Testis (tissue), 3 donors: ENCODE measurements around the gene UBAC2. TPM values are rescaled to one million over a fixed set of nuclear protein-coding genes. Genes with fewer than 3 reads are reported as not detected.

ENCODE experiments used
- DNase-seq: peaks from one replicate; pipeline ENCODE4 v3.0.0-alpha.2; 2019
- H3K27ac ChIP-seq, 2 donors: fragments of 200-600 bp; sonication (generic); one replicate each; pipeline ENCODE4 v1.5.1; 2019
- H3K27me3 ChIP-seq: fragments of 200-600 bp; sonication (generic); one replicate; pipeline ENCODE4 v1.5.1; 2019
- H3K36me3 ChIP-seq: fragments of 200-600 bp; sonication (generic); one replicate; pipeline ENCODE4 v1.5.1; 2017; ENCODE audit warnings: low read depth; ENCODE audit errors: missing control alignments
- H3K4me1 ChIP-seq: fragments of 200-600 bp; sonication (generic); one replicate; pipeline ENCODE4 v1.5.1; 2019
- H3K4me3 ChIP-seq, 2 donors: fragments of 200-600 bp; sonication (generic); one replicate each; pipeline ENCODE4 v1.5.1; 2017 to 2019
- H3K9me3 ChIP-seq: fragments of 200-600 bp; sonication (generic); one replicate; pipeline ENCODE4 v1.5.1; 2017
- POLR2A ChIP-seq: fragments of 450-650 bp; IDR thresholded peaks from one replicate; pipeline ENCODE4 v1.6.1; 2017; ENCODE audit warnings: antibody characterized with exemption, mild to moderate bottlenecking, moderate library complexity
- WGBS, 2 donors: methylation state at CpG; one replicate each; pipeline ENCODE4 v1.1.5; 2018; 5-methylcytosine and 5-hydroxymethylcytosine counted together
- intact Hi-C: fragments of 100-400 bp; cut with DNase I; formaldehyde crosslinking; loops from one replicate; pipeline ENCODE4 v1.15.1; 2023; ENCODE audit warnings: low total_unique reads
- polyA plus RNA-seq: library from polyadenylated mRNA; stranded (reverse); fragments of 350-450 nt; fragmentation: Illumina TruSeq; extraction: RNeasy Lipid Tissue Mini Kit (QIAGEN cat#74804); gene quantifications from one replicate; pipeline ENCODE4 v1.2.3, GENCODE V29; 2014; ENCODE audit warnings: low read depth, low replicate concordance; ENCODE audit not compliant: insufficient read depth
- total RNA-seq, 2 donors: library from RNA; depleted of rRNA; stranded (reverse); fragments of >200 nt; gene quantifications; one replicate each; pipeline ENCODE4 v1.2.3, GENCODE V29; 2016
- TF ChIP-seq, protein P1 (sequence below), 3 experiments: fragments of 450-650 bp in 2 of 3; fragments of 200-600 bp in 1 of 3; sonication (generic) in 1 of 3; IDR thresholded peaks; one replicate each; pipeline ENCODE4 v1.5.1; 2016 to 2019; ENCODE audit warnings: antibody characterized with exemption in 3 of 3, mild to moderate bottlenecking in 2 of 3, moderate library complexity in 1 of 3

Gene UBAC2
- total and polyA plus RNA-seq, 3 donors from 2014 or later, result 85.5 to 147 (median 93.0) TPM

DNA sequence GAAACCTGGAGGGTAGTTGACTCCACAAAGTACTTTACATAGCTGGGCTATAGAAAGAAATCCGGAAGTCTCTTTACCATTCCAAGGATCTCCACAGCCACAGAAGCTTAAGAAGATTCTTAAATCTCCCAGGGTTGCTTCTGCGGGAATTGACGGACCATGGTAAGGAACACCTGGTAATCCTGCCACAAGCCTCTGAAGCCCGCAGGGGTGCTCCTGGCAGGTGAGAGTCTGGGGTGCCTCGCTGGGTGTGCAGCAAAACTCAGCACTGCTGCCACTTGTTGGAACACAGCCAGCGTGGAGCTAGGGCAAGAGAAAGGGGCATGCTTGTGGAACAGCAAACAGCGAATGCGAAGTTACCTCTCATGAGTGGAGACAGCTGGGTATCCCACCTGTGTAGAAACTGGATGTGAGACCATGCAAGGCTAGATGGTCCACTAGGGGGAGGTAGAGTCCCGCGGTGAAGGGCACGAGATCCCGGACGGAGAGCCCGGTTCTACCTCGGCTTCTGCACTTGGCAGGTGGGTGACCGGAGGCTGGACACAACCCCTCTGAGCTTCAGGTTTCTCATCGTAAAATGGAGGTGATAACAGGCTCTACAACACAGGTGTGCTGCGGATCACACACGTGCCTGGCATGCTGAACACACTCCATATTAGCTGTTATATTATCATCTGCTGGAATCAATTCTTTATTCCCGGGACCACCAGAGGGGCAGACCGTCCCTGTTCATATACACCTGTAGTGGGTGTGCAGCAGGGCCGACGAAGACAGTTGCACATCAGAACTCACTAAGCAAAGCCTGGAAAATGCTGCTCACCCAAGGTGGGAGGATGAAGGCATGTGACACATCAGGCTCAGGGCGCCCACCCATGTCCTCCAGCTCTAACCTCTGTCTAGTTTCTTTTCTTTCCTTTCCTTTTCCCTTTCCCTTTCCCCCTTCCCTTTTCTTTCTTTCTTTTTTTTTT is 24.1 kb upstream of the UBAC2 start:
- Histone ChIP-seq H3K27ac (no peak overlapping the region), H3K9me3 (no peaks in the 10 kb centered on the region), H3K36me3 (no peaks in the 10 kb centered on the region), H3K4me1 (no peaks in the 10 kb centered on the region), H3K27me3 (no peaks in the 10 kb centered on the region), H3K4me3 (no peak overlapping the region)
- DNase-seq, result peak; percentile 85
- intact Hi-C loops, result loop anchor here (5.0 to 10.0 kb wide), 2 partner anchors 96 to 258 kb away; no protein-coding TSS in a partner anchor
- TF ChIP-seq, protein P1, sequence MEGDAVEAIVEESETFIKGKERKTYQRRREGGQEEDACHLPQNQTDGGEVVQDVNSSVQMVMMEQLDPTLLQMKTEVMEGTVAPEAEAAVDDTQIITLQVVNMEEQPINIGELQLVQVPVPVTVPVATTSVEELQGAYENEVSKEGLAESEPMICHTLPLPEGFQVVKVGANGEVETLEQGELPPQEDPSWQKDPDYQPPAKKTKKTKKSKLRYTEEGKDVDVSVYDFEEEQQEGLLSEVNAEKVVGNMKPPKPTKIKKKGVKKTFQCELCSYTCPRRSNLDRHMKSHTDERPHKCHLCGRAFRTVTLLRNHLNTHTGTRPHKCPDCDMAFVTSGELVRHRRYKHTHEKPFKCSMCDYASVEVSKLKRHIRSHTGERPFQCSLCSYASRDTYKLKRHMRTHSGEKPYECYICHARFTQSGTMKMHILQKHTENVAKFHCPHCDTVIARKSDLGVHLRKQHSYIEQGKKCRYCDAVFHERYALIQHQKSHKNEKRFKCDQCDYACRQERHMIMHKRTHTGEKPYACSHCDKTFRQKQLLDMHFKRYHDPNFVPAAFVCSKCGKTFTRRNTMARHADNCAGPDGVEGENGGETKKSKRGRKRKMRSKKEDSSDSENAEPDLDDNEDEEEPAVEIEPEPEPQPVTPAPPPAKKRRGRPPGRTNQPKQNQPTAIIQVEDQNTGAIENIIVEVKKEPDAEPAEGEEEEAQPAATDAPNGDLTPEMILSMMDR (IDR thresholded peaks at IDR 0.05), result peak; percentile 65 to 85 (median 72)
- TF ChIP-seq POLR2A, result no peak
- 14 to 25% methylated on average over 23 to 24 of the region's 24 CpGs for WGBS, 2 donors

DNA sequence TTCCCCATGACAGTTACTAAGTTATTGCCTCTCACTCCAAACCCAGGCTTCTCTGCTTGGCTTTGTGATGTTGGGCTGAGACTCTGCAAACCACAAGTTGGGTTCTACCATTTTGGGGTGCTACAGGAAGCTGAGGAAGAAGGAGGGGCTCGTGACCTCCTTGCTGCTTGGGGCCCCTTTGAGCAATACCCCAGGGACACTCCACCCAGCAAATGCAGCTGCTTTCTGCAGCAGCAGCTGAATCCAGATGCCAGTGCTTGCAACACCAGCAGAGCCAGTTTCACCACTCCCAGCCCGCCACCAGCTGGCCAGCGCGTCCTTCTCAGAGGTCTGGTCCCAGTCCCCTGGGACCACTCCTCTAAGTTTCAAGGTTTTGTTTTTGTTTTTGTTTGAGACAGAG is 22.0 kb upstream of the UBAC2 start:
- Histone ChIP-seq H3K4me3 (no peak overlapping the region), H3K9me3 (no peaks in the 10 kb centered on the region), H3K36me3 (no peaks in the 10 kb centered on the region), H3K27ac (no peak overlapping the region), H3K4me1 (no peaks in the 10 kb centered on the region), H3K27me3 (no peaks in the 10 kb centered on the region)
- no peak for TF ChIP-seq POLR2A
- TF ChIP-seq, protein P1 (IDR thresholded peaks at IDR 0.05), result no peak
- WGBS, 2 donors, result 81 to 90% methylated on average over 4 of the region's 4 CpGs
- intact Hi-C loops, result loop anchor here (5.0 to 10.0 kb wide), 2 partner anchors 94 to 256 kb away; no protein-coding TSS in a partner anchor
- DNase-seq, result no peak

DNA sequence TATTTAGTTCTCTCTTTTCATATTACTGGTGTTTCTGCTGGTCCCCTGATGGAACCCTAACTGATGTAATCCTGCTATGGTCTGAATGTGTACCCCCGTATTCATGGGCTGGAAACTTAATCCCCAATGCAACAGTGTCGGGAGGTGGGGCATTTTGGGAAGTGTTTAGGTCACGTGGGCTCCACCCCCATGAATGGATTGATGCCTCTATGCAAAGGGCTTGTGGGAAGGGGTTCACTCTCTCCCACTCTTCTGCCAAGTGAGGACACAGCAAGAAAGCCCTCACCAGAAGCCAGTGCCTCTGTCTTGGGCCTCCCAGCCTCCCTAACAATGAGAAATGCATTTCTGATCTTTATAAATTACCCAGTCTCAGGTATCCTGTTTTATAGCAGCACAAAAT is 21.2 kb upstream of the UBAC2 start:
- Histone ChIP-seq H3K4me3 (no peak overlapping the region), H3K4me1 (no peaks in the 10 kb centered on the region), H3K27me3 (no peaks in the 10 kb centered on the region), H3K27ac (no peak overlapping the region), H3K36me3 (no peaks in the 10 kb centered on the region), H3K9me3 (no peaks in the 10 kb centered on the region)
- intact Hi-C loops, result loop anchor here (5.0 to 10.0 kb wide), 2 partner anchors 93 to 255 kb away; no protein-coding TSS in a partner anchor
- WGBS, 2 donors, result 88 to 92% methylated on average over 3 of the region's 3 CpGs
- TF ChIP-seq, protein P1 (IDR thresholded peaks at IDR 0.05), result no peak
- no peak for TF ChIP-seq POLR2A
- DNase-seq, result no peak

DNA sequence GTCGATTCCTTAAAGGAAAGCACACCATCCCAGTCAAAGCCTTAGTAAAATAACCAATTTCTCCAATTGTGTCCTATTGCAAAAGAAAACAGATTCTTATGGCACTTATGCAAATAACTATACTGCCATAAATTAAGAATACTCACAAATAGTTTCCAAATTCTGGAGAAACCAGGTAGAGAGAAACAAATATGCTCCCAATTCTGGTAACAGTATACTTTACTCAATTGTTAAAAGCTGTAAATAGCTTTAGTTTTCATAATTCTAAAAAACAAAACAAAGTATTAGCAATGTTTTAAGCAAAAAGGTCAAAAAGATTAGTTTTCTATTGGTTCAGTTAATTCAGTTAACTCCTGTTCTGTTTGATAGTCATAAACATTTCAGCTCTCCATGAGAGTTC is 18.2 kb upstream of the UBAC2 start:
- Histone ChIP-seq H3K4me1 (no peaks in the 10 kb centered on the region), H3K27me3 (no peaks in the 10 kb centered on the region), H3K9me3 (no peaks in the 10 kb centered on the region), H3K27ac (no peak overlapping the region), H3K4me3 (no peak overlapping the region), H3K36me3 (no peaks in the 10 kb centered on the region)
- no peak for TF ChIP-seq POLR2A
- TF ChIP-seq, protein P1 (IDR thresholded peaks at IDR 0.05), result no peak
- 95 to 97% methylated on average over 1 of the region's 1 CpG for WGBS, 2 donors
- intact Hi-C loops, result no loop called here
- no peak for DNase-seq
